GM13977 (cell line): ENCODE data around the gene DCLK1.

Source experiments
- DNase-seq: peaks from one replicate; pipeline ENCODE4 v3.0.0; 2012; ENCODE audit warnings: low spot score
- CTCF ChIP-seq: IDR thresholded peaks from 2 replicates; pipeline ENCODE4 v1.5.1; 2012; ENCODE audit warnings: mild to moderate bottlenecking, control low read depth; ENCODE audit not compliant: insufficient read depth; ENCODE audit errors: extremely low read depth, missing control alignments
- in situ Hi-C: fragments of 300-500 bp; cut with MboI; formaldehyde crosslinking; loops from one replicate; pipeline ENCODE4 v1.12.0; 2022; ENCODE audit warnings: low sequenced_read_pairs, low pct_unique_long_range_greater_than_20kb, mixed read lengths, inconsistent platforms; ENCODE audit not compliant: unreplicated experiment

Gene DCLK1

GRCh38 chr13:36163286-36163685, 32.1 kb upstream of the DCLK1 start:
- in situ Hi-C loops: no loop called here
- no peak for DNase-seq
- no peak for TF ChIP-seq CTCF

- DNase-seq: no peak
- in situ Hi-C loops: no loop called here
- TF ChIP-seq CTCF: no peak
These were observed 29.1 kb upstream of the DCLK1 start for GRCh38 chr13:36160297-36160696.

- no peak for DNase-seq
- in situ Hi-C loops: no loop called here
- no peak for TF ChIP-seq CTCF
These were observed 27.4 kb upstream of the DCLK1 start for GRCh38 chr13:36158611-36159010.

- TF ChIP-seq CTCF: no peak
- in situ Hi-C loops: no loop called here
- no peak for DNase-seq
These were observed 26.3 kb upstream of the DCLK1 start for GRCh38 chr13:36157480-36157879.

- TF ChIP-seq CTCF: no peak
- in situ Hi-C loops: no loop called here
- DNase-seq: no peak
These were observed 23.5 kb upstream of the DCLK1 start for GRCh38 chr13:36154567-36155291.

GRCh38 chr13:36151591-36151990, 20.4 kb upstream of the DCLK1 start:
- in situ Hi-C loops: no loop called here
- no peak for TF ChIP-seq CTCF

More at GRCh38 chr13:36151591-36151990, 20.4 kb upstream of the DCLK1 start:
- no peak for DNase-seq
